Panc1 (cell line): ENCODE measurements around the gene PRKCZ. TPM values are rescaled to one million over a fixed set of nuclear protein-coding genes. Genes with fewer than 3 reads are reported as not detected.

Source experiments
- ATAC-seq: fragments of 200-7000 bp; cut with Tn5 transposase; 2 replicates; pipeline ENCODE4 v1.9.1; 2020; ENCODE audit warnings: mild to moderate bottlenecking, moderate library complexity
- BruUV-seq: library from RNA; stranded (reverse); fragments of 400-500 nt; replicated peaks from 2 replicates; lab custom pipeline; 2021; lab: Mats Ljungman, UMichigan
- CTCF ChIA-PET: fragments of 300-600 bp; sonication (Branson Sonifier 250); formaldehyde crosslinking; loops from one replicate; lab custom pipeline; 2022; ENCODE audit warnings: antibody characterized with exemption; lab: Charles Lee
- POLR2A ChIA-PET: fragments of 300-600 bp; sonication (Branson Sonifier 250); formaldehyde crosslinking; loops from one replicate; lab custom pipeline; 2022; ENCODE audit warnings: antibody characterized with exemption; lab: Charles Lee
- DNase-seq: peaks from one replicate; pipeline ENCODE4 v3.0.0-alpha.2; 2010; ENCODE audit warnings: low read depth, low spot score
- H3K27ac ChIP-seq: 2 replicates; pipeline ENCODE4 v1.5.1; 2011; ENCODE audit warnings: mild to moderate bottlenecking, low read length, inconsistent platforms
- H3K27me3 ChIP-seq: fragments of 200-500 bp; sonication (Bioruptor generic); 2 replicates; pipeline ENCODE4 v1.6.0; 2014; ENCODE audit warnings: low read length, inconsistent platforms; ENCODE audit not compliant: control insufficient read depth, insufficient read depth
- H3K36me3 ChIP-seq: fragments of 200-500 bp; sonication (Bioruptor generic); 2 replicates; pipeline ENCODE4 v1.5.1; 2014; ENCODE audit warnings: inconsistent platforms, mild to moderate bottlenecking, low read length, moderate library complexity; ENCODE audit not compliant: control insufficient read depth, insufficient read depth
- H3K4me1 ChIP-seq: 2 replicates; pipeline ENCODE4 v1.5.1; 2011; ENCODE audit warnings: inconsistent platforms, mild to moderate bottlenecking, low read length, moderate library complexity; ENCODE audit not compliant: control insufficient read depth, insufficient read depth
- H3K4me3 ChIP-seq, 2 experiments: 2 replicates each; pipeline ENCODE4 v1.5.1; 2011 to 2012; ENCODE audit warnings: low read depth in 2 of 2, low read length in 2 of 2, mild to moderate bottlenecking in 2 of 2, inconsistent platforms in 1 of 2, moderate library complexity in 1 of 2
- H3K9me3 ChIP-seq: fragments of 200-500 bp; sonication (Bioruptor generic); 2 replicates; pipeline ENCODE4 v1.5.1; 2014; ENCODE audit warnings: low read depth, mild to moderate bottlenecking, inconsistent platforms, low read length, moderate library complexity; ENCODE audit not compliant: control insufficient read depth, insufficient read depth
- CTCF ChIP-seq: fragments of 450-650 bp; IDR thresholded peaks from 2 replicates; pipeline ENCODE4 v1.5.1; 2017; ENCODE audit warnings: mild to moderate bottlenecking
- POLR2AphosphoS5 ChIP-seq: IDR thresholded peaks from 2 replicates; pipeline ENCODE4 v1.6.1; 2012; ENCODE audit warnings: mild to moderate bottlenecking, low read depth, low read length, moderate library complexity
- REST ChIP-seq, 2 experiments: IDR thresholded peaks; 2 replicates each; pipeline ENCODE4 v1.6.1; 2011 to 2012; ENCODE audit warnings: low read depth in 2 of 2, control low read depth in 1 of 2, low read length in 1 of 2, mild to moderate bottlenecking in 1 of 2, moderate library complexity in 1 of 2; ENCODE audit not compliant: insufficient read depth in 1 of 2
- SIN3A ChIP-seq: IDR thresholded peaks from 2 replicates; pipeline ENCODE4 v1.6.1; 2012; ENCODE audit warnings: low read depth, mild to moderate bottlenecking, low read length, moderate library complexity, borderline replicate concordance; ENCODE audit not compliant: insufficient read depth
- TCF7L2 ChIP-seq: IDR thresholded peaks from 2 replicates; pipeline ENCODE4 v1.6.1; 2011; ENCODE audit warnings: mild to moderate bottlenecking, low read depth, low read length, inconsistent platforms
- in situ Hi-C: cut with HindIII; loops from 2 replicates; pipeline ENCODE4 v1.10.0; 2016; ENCODE audit warnings: low sequenced_read_pairs, low pct_unique_long_range_greater_than_20kb
- intact Hi-C: fragments of 100-400 bp; cut with micrococcal nuclease; formaldehyde crosslinking; loops from one replicate; pipeline ENCODE4 v1.10.0; 2022; ENCODE audit not compliant: unreplicated experiment
- total RNA-seq: library from RNA; stranded (reverse); gene quantifications from one replicate; pipeline ENCODE4 v1.2.1, GENCODE V29; 2021; ENCODE audit not compliant: unreplicated experiment

PRKCZ gene
- total RNA-seq, 1 experiment from 2014 or later: 26.7 TPM

DNA sequence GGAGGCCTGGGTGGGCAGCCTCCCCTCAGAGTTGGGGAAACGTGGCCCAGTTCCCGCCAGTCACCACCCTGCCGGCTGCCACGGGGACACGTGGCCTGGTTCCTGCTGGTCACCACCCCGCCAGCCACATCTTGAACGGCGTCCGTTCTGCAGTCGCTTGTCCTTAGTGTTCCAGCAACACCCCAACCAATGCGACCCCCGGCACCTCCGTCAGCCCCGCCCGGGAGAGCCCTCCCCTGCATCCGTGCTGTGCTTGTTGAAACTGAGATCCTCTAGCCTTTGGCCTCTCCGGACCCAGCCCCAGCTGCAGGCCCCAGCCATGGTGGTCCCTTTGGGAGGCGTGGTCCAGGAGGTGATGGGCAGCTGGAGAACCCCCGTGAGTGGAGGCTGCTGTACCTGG lies 18.7 kb downstream of the PRKCZ start:
- Histone ChIP-seq H3K36me3 (no peaks in the 10 kb centered on the region), H3K9me3 (no peaks in the 10 kb centered on the region), H3K27ac (no peak overlapping the region), H3K27me3 (no peaks in the 10 kb centered on the region), H3K4me1 (no peaks in the 10 kb centered on the region), H3K4me3 (no peak overlapping the region)
- CTCF ChIA-PET: no interaction called here
- no TSS peak for BruUV-seq
- TF ChIP-seq SIN3A (no peak), CTCF (no peak), TCF7L2 (no peak), REST (IDR thresholded peaks at IDR 0.05; ENCODE audit: insufficient read depth in 1 of 2, low read depth in 2 of 2, low read length in 1 of 2) (no peak), POLR2AphosphoS5 (no peak)
- in situ Hi-C loops: no loop called here
- DNase-seq (no peak), ATAC-seq (no peak)
- intact Hi-C loops: no loop called here
- POLR2A ChIA-PET: no interaction called here

GRCh38 chr1:2070016-2070415 lies 19.8 kb downstream of the PRKCZ start:
- ATAC-seq (no peak), DNase-seq (no peak)
- in situ Hi-C loops (no loop called here), intact Hi-C loops (no loop called here)
- no TSS peak for BruUV-seq
- Histone ChIP-seq H3K27me3 (no peaks in the 10 kb centered on the region), H3K4me3 (no peak overlapping the region), H3K4me1 (0 out of 2 replicates have a peak, but pooled peaks cover 2% of the 10 kb centered on the region), H3K36me3 (no peaks in the 10 kb centered on the region), H3K27ac (no peak overlapping the region), H3K9me3 (no peaks in the 10 kb centered on the region)
- CTCF ChIA-PET: no interaction called here
- TF ChIP-seq CTCF (no peak), POLR2AphosphoS5 (no peak), SIN3A (no peak), REST (IDR thresholded peaks at IDR 0.05; ENCODE audit: insufficient read depth in 1 of 2, low read depth in 2 of 2, low read length in 1 of 2) (no peak), TCF7L2 (no peak)
- POLR2A ChIA-PET: no interaction called here
